ENCODE data around the gene SLC2A1. TPM values are rescaled to one million over a fixed set of nuclear protein-coding genes. Genes with fewer than 3 reads are reported as not detected.

SLC2A1 gene
- total and polyA plus RNA-seq, 8 donors = 1.2 to 39.8 (median 18.3) TPM

DNA sequence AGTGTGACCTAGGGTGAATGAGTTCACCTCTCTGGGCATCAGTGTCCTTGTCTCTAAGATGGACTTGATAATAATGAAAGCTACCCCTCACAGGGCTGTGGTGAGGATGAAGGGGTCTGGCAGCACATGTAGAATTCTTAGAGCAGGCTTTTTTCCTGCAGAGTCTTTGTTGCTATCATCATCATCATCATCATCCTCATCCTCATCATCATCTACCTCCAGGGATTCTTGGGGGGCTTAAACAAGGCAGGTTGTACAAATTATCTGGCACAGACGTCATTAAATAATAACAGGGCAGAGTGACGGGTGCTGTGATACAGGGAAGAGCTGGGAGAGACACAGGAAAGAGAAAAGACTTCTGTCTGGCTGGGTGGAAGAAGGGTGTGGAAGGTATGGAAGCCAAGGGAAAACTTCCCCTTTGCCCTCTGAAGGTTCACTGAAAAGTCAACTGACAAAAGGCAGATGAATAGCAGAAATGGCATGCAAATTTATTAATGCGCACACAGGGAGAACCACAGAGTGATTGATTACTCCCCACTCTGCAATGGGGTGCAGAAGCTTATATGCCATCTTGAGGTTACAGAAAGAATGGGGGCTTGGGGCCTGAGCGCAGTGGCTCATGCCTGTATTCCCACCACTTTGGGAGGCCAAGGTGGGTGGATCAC lies 17.0 kb upstream of the SLC2A1 start:
- no peak for DNase-seq
- Histone ChIP-seq H3K4me3 (no peak overlapping the region), H3K36me3 (no peaks in the 10 kb centered on the region), H3K9me3 (no peaks in the 10 kb centered on the region), H3K4me1 (no peaks in the 10 kb centered on the region), H3K27ac (no peak overlapping the region), H3K27me3 (peaks cover 0 to 3% (median 0%) of the 10 kb centered on the region in 3 donors)
- no peak for TF ChIP-seq POLR2A (IDR thresholded peaks at IDR 0.05)
- no peak for TF ChIP-seq EP300 (IDR thresholded peaks at IDR 0.05)
- TF ChIP-seq, protein P1, sequence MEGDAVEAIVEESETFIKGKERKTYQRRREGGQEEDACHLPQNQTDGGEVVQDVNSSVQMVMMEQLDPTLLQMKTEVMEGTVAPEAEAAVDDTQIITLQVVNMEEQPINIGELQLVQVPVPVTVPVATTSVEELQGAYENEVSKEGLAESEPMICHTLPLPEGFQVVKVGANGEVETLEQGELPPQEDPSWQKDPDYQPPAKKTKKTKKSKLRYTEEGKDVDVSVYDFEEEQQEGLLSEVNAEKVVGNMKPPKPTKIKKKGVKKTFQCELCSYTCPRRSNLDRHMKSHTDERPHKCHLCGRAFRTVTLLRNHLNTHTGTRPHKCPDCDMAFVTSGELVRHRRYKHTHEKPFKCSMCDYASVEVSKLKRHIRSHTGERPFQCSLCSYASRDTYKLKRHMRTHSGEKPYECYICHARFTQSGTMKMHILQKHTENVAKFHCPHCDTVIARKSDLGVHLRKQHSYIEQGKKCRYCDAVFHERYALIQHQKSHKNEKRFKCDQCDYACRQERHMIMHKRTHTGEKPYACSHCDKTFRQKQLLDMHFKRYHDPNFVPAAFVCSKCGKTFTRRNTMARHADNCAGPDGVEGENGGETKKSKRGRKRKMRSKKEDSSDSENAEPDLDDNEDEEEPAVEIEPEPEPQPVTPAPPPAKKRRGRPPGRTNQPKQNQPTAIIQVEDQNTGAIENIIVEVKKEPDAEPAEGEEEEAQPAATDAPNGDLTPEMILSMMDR (IDR thresholded peaks at IDR 0.05) = no peak
- no peak for TF ChIP-seq POLR2AphosphoS5 (IDR thresholded peaks at IDR 0.05)
- WGBS, 5 donors = 87 to 92% (median 90%) methylated on average over 4 of the region's 4 CpGs
- intact Hi-C loops (cut with DNase I; ENCODE audit: low total_unique reads) = no loop called here

DNA sequence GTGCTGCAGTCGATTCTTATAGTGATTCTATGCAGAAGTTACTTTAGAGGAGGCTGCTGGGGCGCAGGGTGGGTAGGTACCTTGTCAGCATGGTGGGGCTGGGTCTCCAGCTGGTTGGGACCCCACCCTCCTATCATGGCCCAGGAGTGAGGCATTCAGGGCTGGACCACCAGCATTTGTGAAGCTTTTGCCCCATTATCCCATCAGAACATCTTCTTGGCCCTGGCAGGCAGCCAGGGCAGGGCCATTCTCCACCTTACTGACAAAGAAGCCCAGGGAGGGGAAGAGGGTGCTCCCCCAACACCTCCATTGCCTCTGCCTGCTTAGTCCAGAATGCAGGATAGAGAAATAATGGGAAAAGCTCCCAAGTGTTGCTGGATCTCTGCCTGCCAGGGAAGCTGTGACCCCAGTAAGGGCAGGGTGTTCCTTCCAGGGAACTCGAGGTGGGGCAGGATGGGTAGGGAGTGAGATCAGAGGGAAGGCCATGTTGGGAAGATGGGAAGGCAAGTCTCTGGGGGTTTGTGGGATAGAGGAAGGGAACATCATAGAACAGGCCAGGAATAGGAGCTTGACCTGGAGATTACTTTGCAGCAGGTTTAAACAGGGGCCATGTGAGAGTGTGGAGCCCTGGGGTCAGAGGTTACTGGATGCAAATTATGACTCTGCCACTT lies 16.2 kb upstream of the SLC2A1 start:
- Histone ChIP-seq H3K27ac (no peak overlapping the region), H3K36me3 (no peaks in the 10 kb centered on the region), H3K4me1 (no peaks in the 10 kb centered on the region), H3K4me3 (no peak overlapping the region), H3K27me3 (peaks cover 0 to 3% (median 0%) of the 10 kb centered on the region in 3 donors), H3K9me3 (no peaks in the 10 kb centered on the region)
- DNase-seq = no peak
- WGBS, 5 donors = 69 to 85% (median 81%) methylated on average over 3 of the region's 3 CpGs
- intact Hi-C loops (cut with DNase I; ENCODE audit: low total_unique reads) = no loop called here
- TF ChIP-seq POLR2A (IDR thresholded peaks at IDR 0.05) (no peak), POLR2AphosphoS5 (IDR thresholded peaks at IDR 0.05) (no peak), EP300 (IDR thresholded peaks at IDR 0.05) (no peak)
- TF ChIP-seq, protein P1 (IDR thresholded peaks at IDR 0.05) = no peak

DNA sequence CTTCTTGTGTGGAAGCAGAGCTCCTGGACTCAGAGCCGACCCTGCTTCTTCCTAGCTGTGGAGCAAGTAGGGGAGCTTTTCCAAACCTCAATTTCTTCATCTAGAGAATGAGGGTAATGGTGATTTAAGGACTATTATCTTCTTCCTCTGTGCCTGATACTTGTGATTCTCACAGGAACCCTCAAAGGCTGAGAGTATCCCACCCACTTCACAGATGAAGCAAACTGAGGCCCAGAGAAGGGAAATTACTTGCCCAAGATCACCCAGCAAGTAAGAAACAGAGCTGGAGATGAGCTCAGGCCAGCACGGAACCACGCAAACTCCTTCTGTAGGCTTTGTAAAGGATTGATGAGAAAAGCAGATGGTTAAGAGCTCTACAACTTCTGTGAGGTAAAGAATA lies 15.1 kb upstream of the SLC2A1 start:
- TF ChIP-seq EP300 (IDR thresholded peaks at IDR 0.05) (no peak), POLR2AphosphoS5 (IDR thresholded peaks at IDR 0.05) (no peak), POLR2A (IDR thresholded peaks at IDR 0.05) (no peak)
- TF ChIP-seq, protein P1 (IDR thresholded peaks at IDR 0.05) = no peak
- WGBS, 5 donors = 88 to 97% (median 97%) methylated on average over 3 of the region's 3 CpGs
- no peaks in the 10 kb centered on the region for H3K9me3 ChIP-seq
- no peak overlapping the region for H3K4me3 ChIP-seq
- no peak overlapping the region for H3K27ac ChIP-seq
- no peaks in the 10 kb centered on the region for H3K36me3 ChIP-seq
- no peaks in the 10 kb centered on the region for H3K27me3 ChIP-seq
- H3K4me1 ChIP-seq = no peaks in the 10 kb centered on the region
- no peak for DNase-seq
- intact Hi-C loops (cut with DNase I; ENCODE audit: low total_unique reads) = no loop called here

DNA sequence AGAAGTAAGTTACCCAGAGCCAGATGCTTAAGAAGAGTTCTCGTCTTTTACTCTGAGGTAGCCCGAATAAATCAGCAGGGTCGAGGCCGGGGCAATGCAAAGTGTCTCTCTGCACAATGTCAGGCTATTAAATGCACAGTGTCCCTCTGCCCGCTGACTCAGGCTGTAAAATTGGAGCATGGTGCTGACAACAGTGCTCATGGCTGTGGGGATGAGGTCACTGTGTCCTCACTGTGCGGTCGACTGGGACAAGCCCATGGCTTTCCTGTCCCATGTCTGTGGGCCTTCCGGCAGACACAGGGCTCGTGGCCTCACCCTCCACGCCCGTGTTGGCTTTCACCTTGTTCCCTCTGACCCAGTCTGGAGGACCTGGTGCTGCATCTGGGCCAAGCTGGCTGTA lies 14.6 kb upstream of the SLC2A1 start:
- DNase-seq = peak in 1 of 2 donors; percentile 61
- H3K27ac ChIP-seq = no peak overlapping the region
- no peak overlapping the region for H3K4me3 ChIP-seq
- no peaks in the 10 kb centered on the region for H3K36me3 ChIP-seq
- TF ChIP-seq, protein P1 (IDR thresholded peaks at IDR 0.05) = no peak
- no peak for TF ChIP-seq POLR2A (IDR thresholded peaks at IDR 0.05)
- no peak for TF ChIP-seq POLR2AphosphoS5 (IDR thresholded peaks at IDR 0.05)
- TF ChIP-seq EP300 (IDR thresholded peaks at IDR 0.05) = no peak
- WGBS, 5 donors = 75 to 92% (median 83%) methylated on average over 5 to 11 of the region's 11 CpGs
- H3K9me3 ChIP-seq = no peaks in the 10 kb centered on the region
- intact Hi-C loops (cut with DNase I; ENCODE audit: low total_unique reads) = no loop called here
- no peaks in the 10 kb centered on the region for H3K4me1 ChIP-seq
- no peaks in the 10 kb centered on the region for H3K27me3 ChIP-seq

All from stomach (tissue), 9 donors.